Fibroblast of mammary gland (primary cell): ENCODE data around the gene NUP50.

ENCODE experiments used
- DNase-seq: peaks from one replicate; pipeline ENCODE4 v3.0.0-alpha.2; 2010; ENCODE audit warnings: low read depth
- H3K4me3 ChIP-seq: 2 replicates; pipeline ENCODE4 v1.5.1; 2011; ENCODE audit warnings: low read depth, mild to moderate bottlenecking, low read length, moderate library complexity; ENCODE audit not compliant: control insufficient read depth
- TF ChIP-seq, protein P1 (sequence below): conservative IDR thresholded peaks from 2 replicates; pipeline ENCODE4 v1.5.1; 2011; ENCODE audit warnings: low read depth, low read length, inconsistent platforms; ENCODE audit not compliant: control insufficient read depth, insufficient read depth

Gene NUP50

DNA sequence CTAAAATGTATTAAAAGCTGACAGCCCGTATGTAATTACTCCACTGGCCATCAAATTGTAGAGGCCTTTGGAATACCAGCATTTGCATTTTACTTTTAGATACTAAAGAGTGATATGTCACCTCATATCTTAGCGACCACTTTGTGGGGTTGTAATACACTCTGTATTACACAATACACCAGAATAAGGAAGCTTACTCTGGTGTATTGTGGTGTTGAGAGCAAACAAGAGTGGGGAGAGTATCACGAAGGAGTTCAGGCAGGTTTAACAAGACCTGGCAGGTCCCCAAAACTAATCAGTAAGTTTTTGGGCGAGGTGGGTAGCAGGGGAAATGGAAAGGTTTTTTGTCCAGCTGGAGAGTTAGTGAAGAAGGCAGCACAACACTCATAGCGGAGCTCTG lies 3.2 kb downstream of the NUP50 start:
- DNase-seq: no peak
- TF ChIP-seq, protein P1, sequence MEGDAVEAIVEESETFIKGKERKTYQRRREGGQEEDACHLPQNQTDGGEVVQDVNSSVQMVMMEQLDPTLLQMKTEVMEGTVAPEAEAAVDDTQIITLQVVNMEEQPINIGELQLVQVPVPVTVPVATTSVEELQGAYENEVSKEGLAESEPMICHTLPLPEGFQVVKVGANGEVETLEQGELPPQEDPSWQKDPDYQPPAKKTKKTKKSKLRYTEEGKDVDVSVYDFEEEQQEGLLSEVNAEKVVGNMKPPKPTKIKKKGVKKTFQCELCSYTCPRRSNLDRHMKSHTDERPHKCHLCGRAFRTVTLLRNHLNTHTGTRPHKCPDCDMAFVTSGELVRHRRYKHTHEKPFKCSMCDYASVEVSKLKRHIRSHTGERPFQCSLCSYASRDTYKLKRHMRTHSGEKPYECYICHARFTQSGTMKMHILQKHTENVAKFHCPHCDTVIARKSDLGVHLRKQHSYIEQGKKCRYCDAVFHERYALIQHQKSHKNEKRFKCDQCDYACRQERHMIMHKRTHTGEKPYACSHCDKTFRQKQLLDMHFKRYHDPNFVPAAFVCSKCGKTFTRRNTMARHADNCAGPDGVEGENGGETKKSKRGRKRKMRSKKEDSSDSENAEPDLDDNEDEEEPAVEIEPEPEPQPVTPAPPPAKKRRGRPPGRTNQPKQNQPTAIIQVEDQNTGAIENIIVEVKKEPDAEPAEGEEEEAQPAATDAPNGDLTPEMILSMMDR: no peak
- H3K4me3 ChIP-seq: no peak overlapping the region

DNA sequence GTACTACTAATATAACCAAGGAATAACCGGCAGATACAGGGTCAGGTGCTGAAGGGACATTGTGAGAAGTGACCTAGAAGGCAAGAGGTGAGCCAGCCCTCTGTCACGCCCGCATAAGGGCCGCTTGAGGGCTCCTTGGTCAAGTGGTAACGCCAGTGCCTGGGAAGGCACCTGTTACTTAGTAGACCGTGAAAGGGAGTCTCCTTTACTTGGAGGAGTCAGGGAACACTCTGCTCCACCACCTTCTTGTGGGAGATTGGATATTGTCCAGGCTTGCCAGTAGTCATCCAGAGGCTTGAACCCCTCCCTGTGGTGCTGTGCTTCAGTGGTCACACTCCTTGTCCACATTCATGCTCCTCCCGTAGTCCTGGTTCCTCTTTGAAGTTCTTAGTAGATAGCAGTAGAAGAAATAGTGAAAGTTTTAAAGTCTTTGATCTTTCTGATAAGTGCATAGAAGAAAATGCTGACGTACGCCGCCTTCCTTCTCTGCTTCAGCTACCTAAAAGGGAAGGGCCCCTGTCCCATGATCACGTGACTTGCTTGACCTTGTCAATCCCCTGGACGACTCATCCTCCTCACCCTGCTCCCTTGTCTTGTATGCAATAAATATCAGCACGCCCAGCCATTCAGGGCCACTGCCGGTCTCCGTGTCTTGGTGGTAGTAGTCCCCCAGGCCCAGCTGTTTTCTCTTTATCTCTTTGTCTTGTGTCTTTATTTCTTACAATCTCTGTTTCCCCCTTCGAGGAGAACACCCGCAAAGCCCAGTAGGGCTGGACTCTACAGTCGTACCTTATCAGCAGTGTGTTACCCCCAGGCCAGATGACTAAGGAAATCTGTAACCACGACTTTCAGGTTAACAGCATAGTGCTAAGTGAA lies 6.1 kb downstream of the NUP50 start:
- no peak overlapping the region for H3K4me3 ChIP-seq
- TF ChIP-seq, protein P1: no peak
- DNase-seq: no peak

DNA sequence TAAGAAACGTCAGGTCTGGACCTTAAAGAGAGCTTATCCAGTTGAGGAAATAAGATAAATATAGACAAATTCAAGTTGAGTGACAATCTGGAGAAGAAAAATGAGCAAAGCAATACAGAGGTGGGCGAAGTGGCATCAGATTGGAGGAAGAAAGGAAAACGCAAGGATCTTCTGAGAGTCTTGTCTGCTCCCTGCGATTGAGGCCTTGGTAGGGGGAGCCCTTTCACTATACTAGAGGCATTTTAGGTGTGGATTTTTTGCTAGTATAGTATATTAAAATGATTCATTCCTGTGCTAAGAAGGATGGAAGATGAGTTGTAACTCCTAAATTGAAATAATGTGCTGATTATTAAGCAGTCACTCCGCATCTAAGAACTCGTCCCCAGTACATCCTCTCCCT lies 8.1 kb downstream of the NUP50 start:
- TF ChIP-seq, protein P1: no peak
- H3K4me3 ChIP-seq: no peak overlapping the region
- no peak for DNase-seq

DNA sequence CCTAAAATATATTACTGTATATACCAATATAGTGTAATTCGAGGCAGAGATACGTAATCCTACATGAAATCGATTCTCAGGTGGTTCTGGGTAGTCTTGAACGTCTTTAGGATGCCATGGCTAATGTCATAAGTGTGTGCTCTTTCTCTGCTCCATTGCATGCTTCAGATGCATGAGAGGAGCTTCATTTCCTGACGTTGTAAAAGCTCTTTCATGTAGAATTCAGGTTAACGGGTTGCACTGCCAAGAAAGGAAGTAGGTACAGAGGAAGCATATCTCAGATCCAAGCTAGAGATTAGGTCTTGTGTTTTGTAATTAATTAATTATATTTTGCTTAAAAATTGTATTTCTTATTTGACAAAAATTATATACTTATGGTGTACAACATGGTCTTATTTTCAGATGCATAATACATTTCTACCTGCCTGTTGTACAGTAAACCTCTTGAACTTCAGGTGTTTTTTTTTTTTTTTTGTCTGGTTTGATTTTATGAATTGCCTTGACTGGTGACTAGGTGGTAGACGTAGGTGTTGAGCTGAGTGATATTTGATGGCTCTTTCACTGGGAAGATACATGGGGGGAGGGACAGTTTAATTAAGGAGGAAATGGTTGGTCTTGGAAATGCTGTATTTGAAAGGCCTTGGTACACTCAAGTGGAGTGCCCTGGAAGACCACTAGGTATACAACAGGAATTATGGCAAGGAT lies 9.3 kb downstream of the NUP50 start:
- TF ChIP-seq, protein P1: no peak
- no peak for DNase-seq
- no peak overlapping the region for H3K4me3 ChIP-seq

DNA sequence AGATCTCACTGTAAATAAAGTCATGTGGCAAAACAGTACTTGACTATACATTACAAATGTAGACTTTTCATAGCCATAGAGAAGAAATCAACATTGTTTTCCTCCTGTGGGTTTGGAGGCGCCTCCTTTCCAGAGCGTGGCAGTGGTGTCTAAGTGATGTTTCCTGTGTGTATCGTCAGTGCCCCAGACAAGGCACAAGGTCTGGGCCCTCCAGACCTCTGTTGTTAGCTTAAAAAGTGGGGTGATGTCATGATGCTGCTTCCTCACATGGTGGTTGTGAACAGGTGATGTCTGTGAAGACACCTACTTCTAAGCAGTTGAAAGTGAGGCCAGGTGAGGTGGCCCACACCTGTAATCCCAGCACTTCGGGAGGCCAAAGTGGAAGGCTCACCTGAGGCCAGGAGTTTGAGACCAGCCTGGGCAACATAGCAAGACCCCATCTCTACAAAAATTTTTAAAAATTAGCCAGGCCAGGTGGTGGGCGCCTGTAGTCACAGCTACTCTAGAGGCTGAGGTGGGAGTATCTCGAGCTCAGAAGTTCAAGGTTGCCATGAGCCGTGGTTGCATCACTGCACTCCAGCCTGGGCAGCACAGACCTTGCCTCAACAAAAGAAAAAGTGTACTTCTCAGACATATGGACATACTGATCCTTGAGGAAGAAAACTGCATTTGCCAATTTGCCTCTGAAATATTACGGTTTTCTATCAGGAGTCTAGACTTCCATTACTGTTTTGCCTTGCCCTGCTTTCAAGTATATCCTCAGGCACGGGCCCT lies 15.7 kb downstream of the NUP50 start:
- DNase-seq: no peak
- TF ChIP-seq, protein P1: no peak
- H3K4me3 ChIP-seq: no peak overlapping the region

DNA sequence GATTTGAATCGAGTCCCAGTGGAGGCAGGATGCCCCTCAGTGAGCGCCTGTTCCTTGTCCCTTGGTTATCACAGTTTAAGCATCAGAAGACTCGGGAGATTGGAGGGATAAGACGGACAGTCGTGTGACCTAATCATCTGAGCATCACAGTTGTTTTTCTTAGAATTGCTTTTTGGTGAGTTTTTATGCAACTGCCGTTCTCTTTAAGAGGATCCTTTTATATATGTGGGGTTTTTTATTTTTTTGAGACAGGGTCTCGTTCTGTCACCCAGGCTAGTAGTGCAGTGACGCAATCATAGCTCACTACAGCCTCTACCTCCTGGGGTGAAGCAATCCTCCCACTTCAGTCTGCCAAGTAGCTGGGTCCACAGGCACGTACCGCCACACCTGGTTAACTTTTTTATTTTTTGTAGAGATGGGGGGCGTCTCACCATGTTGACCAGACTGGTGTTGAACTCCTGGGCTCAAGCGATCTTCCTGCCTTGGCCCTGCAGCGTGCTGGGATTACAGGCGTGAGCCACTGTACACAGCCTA lies 16.5 kb downstream of the NUP50 start:
- no peak for DNase-seq
- no peak overlapping the region for H3K4me3 ChIP-seq
- TF ChIP-seq, protein P1: no peak
